MM.1S (cell line): ENCODE measurements around the gene ANKRD66.

Experiments
- CTCF ChIP-seq: fragments of 300-600 bp; sonication (generic); IDR thresholded peaks from 2 replicates; pipeline ENCODE4 v1.5.1; 2016; ENCODE audit warnings: antibody characterized with exemption, low read length, mixed read lengths
- EZH2 ChIP-seq: fragments of 300-600 bp; sonication (generic); optimal IDR thresholded peaks from 2 replicates; pipeline ENCODE3; 2017; ENCODE audit warnings: low read depth, mild to moderate bottlenecking, antibody characterized with exemption, low read length, mixed read lengths

- TF ChIP-seq CTCF (no peak), EZH2 (no peak)
Observed at GRCh38 chr6:46730921-46731461, 15.7 kb upstream of the ANKRD66 start.
